ENCODE data around the gene TAS2R1. TPM values are rescaled to one million over a fixed set of nuclear protein-coding genes. Genes with fewer than 3 reads are reported as not detected.
A peak's percentile ranks its signal among the peaks of the same experiment; 100 is the strongest.

TAS2R1 gene
- total and polyA plus RNA-seq, 10 of the 15 experiments (the other 5 are each of a cell fraction or from before 2014, with no cell fraction given) = not detected

DNA sequence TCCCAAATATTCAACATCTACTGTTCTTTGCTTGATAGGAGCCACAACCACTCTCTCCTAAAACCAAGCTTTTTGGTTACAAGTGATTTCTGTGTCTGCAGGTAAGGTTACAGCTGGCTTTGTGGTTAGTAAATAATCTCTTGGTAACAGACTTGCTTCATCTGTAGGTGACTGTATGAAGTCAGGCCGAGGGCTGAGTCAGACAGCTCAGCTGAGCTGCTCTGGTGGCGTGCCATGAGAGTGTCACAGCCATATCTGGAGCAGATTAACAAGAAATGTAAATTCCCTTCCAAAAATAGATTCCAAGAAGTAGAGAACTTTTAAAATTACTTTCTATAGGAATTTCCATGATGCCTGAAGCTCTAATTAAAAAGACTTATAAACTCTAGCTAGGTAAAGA, 23.7 kb upstream of the TAS2R1 start (continued):
- TF ChIP-seq ASH2L (IDR thresholded peaks at IDR 0.05; ENCODE audit: borderline replicate concordance, low read depth) (no peak), CREB1 (IDR thresholded peaks at IDR 0.05; ENCODE audit: low read depth) (peak; percentile 31; the same call in 1 of the 2 replicates), JUNB (IDR thresholded peaks at IDR 0.05) (peak; percentile 52), CREM (IDR thresholded peaks at IDR 0.05; ENCODE audit: low read depth) (0 out of 2 replicates have a peak, but pooled peaks have one; percentile 18), BHLHE40 (IDR thresholded peaks at IDR 0.05; ENCODE audit: borderline replicate concordance in 1 of 2, low read depth in 2 of 2, low read length in 1 of 2) (peak; percentile 32 to 61; a peak in 3 of 4 replicates), MTA2 (IDR thresholded peaks at IDR 0.05; ENCODE audit: low read depth) (no peak), SMC3 (IDR thresholded peaks at IDR 0.05; ENCODE audit: borderline replicate concordance, low read length) (no peak), NR2C1 (IDR thresholded peaks at IDR 0.05) (no peak), STAT1 (conservative IDR thresholded peaks at IDR 0.05) (no peak), WRNIP1 (IDR thresholded peaks at IDR 0.05; ENCODE audit: borderline replicate concordance, low read depth, low read length) (no peak), SUZ12 (IDR thresholded peaks at IDR 0.05; ENCODE audit: unreplicated experiment) (no peak), RELA (IDR thresholded peaks at IDR 0.05; ENCODE audit: borderline replicate concordance, partially characterized antibody) (no peak), SMARCA5 (IDR thresholded peaks at IDR 0.05) (no peak), SRF (IDR thresholded peaks at IDR 0.05; ENCODE audit: low read depth in 2 of 2, low read length in 2 of 2) (0 out of 4 replicates have a peak, but pooled peaks of 1 of the 2 experiments have one; percentile 46)
- TF ChIP-seq, protein P1, sequence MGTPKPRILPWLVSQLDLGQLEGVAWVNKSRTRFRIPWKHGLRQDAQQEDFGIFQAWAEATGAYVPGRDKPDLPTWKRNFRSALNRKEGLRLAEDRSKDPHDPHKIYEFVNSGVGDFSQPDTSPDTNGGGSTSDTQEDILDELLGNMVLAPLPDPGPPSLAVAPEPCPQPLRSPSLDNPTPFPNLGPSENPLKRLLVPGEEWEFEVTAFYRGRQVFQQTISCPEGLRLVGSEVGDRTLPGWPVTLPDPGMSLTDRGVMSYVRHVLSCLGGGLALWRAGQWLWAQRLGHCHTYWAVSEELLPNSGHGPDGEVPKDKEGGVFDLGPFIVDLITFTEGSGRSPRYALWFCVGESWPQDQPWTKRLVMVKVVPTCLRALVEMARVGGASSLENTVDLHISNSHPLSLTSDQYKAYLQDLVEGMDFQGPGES (IDR thresholded peaks at IDR 0.05) = no peak
- TF ChIP-seq, protein P2, sequence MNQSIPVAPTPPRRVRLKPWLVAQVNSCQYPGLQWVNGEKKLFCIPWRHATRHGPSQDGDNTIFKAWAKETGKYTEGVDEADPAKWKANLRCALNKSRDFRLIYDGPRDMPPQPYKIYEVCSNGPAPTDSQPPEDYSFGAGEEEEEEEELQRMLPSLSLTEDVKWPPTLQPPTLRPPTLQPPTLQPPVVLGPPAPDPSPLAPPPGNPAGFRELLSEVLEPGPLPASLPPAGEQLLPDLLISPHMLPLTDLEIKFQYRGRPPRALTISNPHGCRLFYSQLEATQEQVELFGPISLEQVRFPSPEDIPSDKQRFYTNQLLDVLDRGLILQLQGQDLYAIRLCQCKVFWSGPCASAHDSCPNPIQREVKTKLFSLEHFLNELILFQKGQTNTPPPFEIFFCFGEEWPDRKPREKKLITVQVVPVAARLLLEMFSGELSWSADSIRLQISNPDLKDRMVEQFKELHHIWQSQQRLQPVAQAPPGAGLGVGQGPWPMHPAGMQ (IDR thresholded peaks at IDR 0.05; ENCODE audit: borderline replicate concordance) = no peak
- TF ChIP-seq, protein P3, sequence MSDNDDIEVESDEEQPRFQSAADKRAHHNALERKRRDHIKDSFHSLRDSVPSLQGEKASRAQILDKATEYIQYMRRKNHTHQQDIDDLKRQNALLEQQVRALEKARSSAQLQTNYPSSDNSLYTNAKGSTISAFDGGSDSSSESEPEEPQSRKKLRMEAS (IDR thresholded peaks at IDR 0.05; ENCODE audit: low read depth, low read length) = no peak
- TF ChIP-seq, protein P4, sequence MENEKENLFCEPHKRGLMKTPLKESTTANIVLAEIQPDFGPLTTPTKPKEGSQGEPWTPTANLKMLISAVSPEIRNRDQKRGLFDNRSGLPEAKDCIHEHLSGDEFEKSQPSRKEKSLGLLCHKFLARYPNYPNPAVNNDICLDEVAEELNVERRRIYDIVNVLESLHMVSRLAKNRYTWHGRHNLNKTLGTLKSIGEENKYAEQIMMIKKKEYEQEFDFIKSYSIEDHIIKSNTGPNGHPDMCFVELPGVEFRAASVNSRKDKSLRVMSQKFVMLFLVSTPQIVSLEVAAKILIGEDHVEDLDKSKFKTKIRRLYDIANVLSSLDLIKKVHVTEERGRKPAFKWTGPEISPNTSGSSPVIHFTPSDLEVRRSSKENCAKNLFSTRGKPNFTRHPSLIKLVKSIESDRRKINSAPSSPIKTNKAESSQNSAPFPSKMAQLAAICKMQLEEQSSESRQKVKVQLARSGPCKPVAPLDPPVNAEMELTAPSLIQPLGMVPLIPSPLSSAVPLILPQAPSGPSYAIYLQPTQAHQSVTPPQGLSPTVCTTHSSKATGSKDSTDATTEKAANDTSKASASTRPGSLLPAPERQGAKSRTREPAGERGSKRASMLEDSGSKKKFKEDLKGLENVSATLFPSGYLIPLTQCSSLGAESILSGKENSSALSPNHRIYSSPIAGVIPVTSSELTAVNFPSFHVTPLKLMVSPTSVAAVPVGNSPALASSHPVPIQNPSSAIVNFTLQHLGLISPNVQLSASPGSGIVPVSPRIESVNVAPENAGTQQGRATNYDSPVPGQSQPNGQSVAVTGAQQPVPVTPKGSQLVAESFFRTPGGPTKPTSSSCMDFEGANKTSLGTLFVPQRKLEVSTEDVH (IDR thresholded peaks at IDR 0.05; ENCODE audit: low read depth, partially characterized antibody) = no peak
- TF ChIP-seq, protein P5, sequence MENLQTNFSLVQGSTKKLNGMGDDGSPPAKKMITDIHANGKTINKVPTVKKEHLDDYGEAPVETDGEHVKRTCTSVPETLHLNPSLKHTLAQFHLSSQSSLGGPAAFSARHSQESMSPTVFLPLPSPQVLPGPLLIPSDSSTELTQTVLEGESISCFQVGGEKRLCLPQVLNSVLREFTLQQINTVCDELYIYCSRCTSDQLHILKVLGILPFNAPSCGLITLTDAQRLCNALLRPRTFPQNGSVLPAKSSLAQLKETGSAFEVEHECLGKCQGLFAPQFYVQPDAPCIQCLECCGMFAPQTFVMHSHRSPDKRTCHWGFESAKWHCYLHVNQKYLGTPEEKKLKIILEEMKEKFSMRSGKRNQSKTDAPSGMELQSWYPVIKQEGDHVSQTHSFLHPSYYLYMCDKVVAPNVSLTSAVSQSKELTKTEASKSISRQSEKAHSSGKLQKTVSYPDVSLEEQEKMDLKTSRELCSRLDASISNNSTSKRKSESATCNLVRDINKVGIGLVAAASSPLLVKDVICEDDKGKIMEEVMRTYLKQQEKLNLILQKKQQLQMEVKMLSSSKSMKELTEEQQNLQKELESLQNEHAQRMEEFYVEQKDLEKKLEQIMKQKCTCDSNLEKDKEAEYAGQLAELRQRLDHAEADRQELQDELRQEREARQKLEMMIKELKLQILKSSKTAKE (IDR thresholded peaks at IDR 0.05; ENCODE audit: low read depth, poor library complexity, severe bottlenecking) = no peak
